T1000 (cell line): ENCODE results near the gene PHLDA1.
"Not testable (repeated sequence)": the region's sequence is repeated elsewhere in the genome, so short reads cannot be mapped to it uniquely, and the experiment has no call there.

Experiments used
- DNase-seq: peaks from one replicate; lab custom pipeline; 2025; ENCODE audit warnings: mixed read lengths; lab: John Stamatoyannopoulos, UW

PHLDA1 gene

DNA sequence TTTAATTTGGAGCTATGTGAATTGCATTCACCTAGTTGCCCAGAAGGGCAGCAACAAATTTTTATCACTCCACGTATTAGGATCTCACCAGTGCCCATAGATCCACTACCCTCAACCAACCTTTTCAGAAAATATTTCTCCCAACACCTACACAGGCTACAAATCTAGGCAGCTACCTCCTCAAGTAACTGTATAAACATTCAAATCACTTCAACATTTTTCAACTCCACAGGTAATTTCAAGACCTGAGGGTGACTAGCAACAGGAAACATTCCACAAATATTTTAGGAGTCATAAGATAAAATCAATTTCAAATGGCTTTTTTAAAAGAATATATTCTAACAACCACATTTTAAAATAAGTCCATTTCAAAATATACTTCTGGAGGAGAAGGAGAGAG lies 12.9 kb downstream of the PHLDA1 start:
- DNase-seq: no peak

DNA sequence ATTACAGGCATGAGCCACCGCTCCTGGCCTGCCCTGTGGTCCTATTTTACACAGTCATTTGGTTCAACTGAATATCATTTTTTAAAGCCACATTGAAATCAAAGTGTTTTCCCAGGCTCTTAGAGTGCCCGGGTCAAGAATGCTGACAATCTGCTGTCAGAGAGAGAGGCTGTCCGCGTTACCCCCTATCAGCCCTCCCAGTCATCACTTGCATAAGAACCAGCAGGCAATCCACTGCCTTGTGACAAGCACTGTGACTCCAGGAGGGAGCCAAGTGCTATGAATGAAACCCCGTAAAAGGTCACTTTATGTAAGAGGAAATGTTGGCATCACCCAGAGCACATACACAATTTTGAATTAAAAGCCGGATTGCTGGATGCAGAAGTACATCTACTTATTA lies 13.5 kb downstream of the PHLDA1 start:
- DNase-seq: no peak

DNA sequence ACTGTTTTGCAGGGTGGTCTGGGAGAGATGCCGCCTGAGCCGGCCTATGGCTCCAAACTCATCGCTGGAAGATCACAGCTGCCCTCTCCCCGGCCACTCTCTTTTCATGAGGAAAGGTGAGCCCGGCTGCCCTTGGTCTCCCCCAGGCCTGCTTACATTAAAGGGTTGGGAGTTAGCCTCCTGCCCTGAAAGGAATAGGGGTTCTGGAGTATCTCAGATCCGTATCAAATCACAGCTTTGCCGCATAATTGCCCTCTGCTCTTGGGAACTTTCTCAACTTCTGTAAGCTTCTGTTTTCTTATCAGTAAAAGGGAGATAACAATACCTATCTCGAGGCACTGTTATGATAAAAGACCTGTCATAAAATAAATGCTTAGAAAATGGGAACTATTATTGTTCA lies 17.6 kb downstream of the PHLDA1 start:
- DNase-seq: no peak

DNA sequence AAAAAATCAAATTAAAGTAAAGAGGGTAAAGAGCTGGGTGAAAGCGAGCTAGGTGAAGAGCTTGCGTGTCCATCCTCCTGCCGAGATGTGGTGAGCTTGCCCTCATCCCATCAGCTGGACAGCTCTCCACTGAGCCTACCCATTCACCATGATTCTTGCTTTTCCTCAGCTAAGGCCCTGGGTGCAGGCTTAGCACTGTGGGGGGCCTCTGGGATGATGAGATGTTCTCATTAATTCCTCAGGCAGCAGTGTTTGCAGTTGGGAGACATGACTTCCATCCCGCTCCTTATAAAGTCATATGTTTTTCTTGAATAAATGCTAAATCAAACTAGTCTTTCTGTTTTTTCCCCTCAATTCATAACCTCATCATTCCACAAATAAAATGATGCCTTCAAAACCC lies 18.0 kb downstream of the PHLDA1 start:
- no peak for DNase-seq

DNA sequence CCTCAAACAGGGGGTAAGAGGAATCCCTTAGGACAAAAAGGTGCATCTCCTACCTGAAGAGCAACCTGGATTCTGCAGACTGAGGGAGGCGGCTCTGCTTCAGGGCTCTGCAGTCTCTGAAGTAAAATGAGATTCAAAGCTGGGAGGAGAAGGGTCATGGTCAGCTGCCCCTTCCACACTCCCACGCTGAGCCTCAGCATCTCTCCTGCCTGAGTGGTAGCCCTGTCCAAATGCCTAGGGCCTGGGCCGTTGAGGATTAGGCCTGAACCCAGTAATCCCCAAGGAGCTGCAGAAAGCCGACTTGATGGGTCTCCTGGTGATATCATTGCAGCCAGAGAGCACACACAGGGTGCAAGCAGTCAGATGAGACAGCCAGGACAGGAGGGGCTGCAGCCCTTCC lies 18.9 kb downstream of the PHLDA1 start:
- no peak for DNase-seq

DNA sequence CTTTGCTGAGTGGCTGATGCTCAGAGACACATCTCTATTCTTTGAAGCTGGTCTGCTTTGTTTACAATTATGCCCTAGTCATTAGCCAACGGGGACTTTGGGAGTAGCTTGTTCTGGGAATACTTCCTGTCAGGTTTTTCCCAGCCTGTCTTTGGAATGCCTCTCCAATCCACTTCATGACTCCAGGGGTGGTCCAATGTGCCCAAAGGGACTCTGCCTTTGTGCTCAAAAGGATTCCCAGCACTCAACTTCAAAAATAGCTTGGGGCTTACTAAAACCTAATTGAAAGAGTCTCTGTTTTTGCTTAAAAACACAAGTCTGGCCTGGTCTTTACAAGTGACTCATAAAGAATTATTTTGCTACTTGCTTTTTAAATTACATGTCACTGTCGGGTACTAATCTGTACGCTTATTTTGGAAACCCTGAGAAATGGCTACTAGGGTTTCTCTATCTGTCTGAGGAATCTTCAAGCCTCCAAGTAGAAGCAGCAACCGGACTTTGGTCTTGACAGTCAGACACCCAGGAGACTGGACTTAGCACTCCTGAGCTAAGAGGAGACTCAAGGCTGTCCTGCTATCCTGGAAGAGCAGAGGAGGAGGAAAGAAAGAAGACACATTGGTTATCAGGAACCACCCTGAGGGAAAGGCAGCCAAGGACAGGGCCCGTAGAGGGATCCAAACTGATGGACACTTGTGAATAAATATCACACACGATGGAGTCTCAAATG lies 20.7 kb downstream of the PHLDA1 start:
- peak; percentile 31 for DNase-seq

DNA sequence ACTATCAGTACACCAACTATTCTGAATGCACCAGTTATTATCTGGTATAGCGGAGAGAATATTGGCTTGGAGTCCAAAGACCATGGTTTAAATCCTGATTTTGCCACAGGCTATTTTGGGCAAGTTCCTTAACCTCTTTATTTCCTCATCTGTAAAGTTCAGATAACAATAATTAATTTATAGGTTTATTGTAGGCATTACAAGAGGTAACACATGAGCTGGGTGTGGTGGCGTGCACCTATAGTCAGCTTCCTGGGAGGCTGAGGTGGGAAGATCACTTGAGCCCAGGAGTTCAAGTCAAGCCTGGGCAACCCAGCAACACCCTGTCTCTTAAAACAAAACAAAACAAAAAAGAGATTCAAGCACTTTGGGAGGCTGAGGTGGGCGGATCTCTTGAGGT lies 23.1 kb downstream of the PHLDA1 start:
- DNase-seq: no peak

DNA sequence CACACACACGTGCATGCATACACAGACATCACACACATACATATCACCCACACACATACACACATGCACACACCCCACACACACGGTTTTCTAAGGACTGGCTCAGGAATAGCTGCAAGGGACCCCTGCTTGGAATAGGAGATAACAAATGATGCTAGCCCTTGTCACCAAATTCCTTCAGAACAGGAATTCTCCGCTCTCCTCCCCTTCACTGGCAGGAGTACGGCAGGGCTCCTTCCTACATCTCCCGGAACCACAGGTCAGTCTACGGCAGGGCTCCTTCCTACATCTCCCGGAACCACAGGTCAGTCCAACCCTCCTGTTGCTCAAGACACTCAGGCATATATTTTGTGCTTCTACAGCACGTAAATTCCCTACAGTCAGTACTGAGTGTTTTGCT lies 23.9 kb downstream of the PHLDA1 start:
- DNase-seq: no peak

DNA sequence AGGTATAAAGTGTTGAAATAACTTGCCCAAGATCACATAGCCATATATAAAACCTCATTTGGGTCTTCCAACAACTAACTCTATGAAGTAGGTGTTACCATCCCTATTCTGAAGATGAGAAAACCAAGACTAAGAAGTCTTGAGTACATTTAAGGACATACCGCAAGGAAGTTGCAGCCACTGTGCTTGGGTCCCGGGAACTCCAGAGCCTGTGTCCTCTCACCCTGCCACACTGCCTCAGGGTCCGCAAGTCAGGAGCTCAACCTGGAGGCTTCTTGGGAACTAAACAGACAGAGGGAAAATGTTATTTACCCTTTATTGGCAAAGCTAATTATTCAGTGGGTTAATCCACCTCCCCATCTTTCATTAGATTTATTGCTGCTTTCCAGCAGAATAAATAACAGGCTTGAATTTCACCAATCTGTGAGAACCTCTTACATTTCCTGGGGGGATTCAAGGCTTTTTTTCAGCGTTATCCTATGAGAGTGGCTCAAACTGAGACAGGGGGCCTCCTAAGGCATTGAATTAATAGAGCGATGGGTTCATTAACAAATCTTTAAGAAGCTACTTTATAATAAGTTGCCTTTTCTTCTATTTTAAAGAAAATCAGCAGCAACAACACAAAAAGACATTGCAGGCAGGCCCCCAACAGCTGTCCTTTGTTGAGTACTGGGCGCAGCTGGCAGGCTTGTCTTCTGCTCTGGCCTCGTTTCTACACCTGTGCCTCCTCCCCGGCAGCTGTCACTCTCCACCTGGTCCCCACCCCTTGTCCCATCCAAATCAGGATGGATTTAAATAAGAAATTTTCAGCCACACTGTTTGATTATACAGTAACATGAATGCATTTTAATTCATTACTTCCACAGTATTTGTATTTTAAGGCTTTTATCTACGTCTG lies 25.3 kb downstream of the PHLDA1 start:
- DNase-seq: no peak

DNA sequence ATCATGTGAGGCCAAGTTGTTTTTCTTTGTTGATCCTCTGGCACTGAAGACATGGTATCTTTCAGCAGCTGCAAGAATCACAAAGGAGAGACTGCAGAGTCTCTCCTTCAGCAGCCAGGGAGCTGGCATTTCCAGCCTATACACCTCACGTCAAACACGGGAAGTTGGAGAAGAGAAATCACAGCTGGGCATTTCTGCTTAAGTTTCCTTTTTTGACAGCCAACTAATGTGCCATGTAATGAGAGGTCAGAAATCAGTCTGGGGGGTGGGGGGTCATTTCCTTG lies 28.3 kb downstream of the PHLDA1 start:
- no peak for DNase-seq

DNA sequence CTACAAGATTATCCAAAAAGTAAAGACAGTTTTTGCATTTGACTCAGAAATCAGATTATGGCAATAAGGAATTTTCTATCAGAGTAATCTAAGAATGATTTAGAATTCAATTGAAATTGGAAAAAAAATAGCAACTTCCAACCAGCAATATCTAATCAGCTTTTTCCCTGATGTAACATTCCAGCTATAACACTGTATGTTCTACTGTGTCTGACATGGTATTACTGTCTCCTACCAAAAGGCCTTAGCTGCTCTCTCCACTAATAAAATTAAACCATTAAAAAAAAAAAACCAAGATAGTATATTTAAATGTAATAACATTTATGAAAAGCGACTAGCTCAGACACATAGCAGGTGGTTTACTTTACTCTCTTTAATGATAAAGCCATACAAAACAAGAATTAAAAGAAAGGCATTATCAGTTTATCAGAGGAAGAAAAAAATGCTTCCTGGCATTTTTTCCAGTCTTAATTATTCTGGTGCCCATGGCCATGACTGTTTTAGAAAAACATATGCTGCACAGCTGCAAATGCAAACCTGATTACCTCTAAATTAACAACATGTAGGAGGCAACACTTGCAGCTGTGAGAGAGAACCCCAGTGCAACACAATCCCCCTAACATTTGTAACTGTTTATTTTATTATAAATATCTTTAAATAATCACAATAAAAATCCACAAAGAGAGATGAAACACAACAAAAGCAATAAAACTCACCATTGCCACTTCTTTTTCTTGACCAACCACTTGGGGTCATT lies 28.8 kb downstream of the PHLDA1 start:
- DNase-seq: no peak

DNA sequence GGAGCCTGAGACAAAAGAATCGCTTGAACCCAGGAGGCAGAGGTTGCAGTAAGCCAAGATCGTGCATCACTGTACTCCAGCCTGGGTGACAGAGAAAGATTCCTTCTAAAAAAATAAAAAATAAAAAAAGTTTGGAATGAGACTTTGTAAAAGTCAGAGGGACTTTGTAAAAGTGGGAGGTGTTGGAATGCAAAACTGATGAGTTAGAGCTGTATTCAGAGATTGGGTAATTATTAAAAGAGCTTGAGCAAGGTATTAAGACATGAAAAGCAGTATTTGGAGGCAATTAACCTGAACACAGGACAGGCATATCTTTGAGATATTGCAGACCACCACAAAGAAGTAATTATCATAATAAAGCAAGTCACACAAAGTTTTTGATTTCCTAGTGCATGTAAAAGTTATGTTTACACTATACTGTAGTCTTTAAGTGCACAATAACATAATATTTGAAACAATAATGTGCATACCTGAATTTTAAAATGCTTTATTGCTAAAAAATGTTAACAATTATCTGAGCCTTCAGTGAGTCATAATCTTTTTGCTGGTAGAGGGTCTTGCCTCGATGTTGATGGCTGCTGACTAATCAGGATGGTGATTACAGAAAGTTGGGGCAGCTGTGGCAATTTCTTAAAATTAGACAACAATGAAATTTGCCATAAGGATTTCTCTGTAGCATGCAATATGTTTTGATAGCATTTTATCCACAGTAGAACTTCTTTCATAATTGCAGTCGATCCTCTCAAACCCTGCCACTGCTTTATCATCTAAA lies 33.1 kb downstream of the PHLDA1 start:
- no peak for DNase-seq

DNA sequence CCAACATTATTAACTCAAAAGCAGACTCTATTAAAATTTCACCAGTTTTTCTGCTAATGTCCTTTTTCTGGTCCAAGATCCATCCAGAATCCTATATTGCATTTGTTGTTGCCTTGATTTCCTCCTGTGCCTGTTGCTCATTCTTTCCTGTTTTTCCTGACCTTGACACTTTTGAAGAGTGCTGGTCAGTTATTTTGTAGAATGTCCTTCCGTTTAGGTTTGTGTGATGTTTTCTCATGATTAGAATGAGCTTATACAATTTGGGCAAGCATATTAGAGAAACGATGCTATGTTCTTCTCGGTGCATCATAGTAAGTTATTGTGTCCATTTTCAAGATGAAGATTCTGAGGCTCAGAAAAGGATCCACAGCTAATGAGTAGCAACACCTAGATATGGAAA lies 33.9 kb downstream of the PHLDA1 start:
- DNase-seq: no peak

DNA sequence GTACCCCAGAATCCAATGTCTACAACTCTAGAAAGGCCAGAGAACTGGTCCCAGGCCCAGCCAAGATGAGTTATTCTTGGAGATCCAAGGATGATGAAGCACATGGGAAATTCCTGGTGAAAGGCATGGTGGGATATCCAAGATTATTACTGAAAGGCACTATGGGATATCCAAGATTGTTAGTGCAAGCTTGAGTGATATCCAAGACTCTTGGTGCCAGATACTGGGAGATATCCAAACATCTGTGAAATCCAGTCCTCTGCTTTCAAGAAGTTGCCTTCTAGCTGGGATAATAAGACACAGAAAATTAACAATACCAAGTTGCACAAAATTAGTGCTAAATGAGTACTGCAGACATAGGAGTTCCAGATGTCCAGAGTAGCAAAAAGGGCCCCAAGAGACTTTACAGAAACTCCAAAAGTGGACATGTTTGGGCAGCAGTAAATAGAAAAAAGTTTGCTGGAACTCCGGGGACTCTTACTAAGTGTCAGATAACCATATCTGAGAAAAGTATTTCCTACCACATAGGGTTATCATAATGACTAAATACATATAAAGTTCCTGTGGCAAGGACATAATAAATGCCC lies 34.6 kb downstream of the PHLDA1 start:
- DNase-seq: no peak

DNA sequence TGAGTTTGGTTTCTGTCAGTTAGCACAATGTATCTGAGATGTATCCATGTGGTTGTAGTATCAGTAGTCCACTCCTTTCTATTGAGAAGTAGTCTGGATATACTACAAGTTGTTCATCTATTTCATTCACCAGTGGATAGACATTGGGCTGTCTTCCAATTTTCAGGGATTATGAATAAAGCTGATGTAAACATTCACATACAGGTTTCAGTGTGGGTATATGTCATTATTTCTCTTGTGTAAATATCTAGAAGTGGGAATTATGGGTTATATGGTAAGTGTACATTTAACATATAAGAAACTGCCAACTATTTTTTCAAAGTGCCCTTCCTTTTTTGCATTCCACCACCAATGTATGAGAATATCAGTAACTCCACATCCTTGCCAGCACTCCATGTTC lies 35.9 kb downstream of the PHLDA1 start:
- DNase-seq: no peak

DNA sequence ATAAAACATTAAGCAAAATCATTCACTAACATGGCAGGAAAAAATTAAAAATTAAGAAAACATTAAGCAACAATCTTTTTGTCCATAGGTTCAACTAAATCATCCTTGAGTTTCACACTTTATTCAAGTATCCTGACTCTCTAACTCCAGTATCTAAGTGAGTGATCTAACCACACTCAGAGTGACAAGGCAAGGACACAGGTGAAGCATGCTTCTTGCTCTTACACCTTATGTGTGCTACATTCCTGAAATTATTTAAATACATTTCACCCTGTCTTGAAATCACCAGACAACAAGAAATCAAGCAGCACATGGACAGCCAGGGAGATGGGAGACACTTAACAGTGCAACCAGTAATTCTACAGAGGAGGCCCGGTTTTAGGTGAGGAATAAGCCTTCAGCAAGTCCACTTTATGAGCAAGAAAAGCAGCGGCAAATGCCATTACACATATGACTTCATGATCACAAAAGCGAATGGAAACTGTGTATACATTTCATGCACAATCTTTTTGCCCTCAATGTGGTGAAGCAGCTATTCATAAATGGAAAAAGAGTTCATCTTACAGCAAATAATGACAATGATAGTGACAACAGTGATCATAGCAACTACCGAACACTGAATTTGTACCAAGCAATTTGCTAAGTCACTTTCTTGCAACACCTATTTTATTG lies 37.4 kb downstream of the PHLDA1 start:
- no peak for DNase-seq

DNA sequence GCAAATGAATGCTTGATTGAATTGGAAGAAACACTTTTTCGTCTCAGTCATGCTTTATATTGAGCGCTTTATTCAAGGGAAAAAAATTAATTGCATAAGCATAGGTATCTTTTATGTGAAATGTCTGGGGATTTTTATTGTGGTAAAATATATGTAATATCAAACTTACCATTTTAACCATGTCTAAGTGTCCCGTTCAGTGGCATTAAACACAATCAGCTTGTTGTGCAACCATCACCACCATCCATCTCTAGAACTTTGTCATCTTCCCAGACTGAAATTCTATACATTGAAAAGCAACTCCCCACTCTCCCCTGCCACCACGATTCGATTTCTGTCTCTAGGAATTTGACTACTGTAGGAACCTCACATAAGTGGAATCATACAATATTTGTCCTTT lies 39.8 kb downstream of the PHLDA1 start:
- no peak for DNase-seq

DNA sequence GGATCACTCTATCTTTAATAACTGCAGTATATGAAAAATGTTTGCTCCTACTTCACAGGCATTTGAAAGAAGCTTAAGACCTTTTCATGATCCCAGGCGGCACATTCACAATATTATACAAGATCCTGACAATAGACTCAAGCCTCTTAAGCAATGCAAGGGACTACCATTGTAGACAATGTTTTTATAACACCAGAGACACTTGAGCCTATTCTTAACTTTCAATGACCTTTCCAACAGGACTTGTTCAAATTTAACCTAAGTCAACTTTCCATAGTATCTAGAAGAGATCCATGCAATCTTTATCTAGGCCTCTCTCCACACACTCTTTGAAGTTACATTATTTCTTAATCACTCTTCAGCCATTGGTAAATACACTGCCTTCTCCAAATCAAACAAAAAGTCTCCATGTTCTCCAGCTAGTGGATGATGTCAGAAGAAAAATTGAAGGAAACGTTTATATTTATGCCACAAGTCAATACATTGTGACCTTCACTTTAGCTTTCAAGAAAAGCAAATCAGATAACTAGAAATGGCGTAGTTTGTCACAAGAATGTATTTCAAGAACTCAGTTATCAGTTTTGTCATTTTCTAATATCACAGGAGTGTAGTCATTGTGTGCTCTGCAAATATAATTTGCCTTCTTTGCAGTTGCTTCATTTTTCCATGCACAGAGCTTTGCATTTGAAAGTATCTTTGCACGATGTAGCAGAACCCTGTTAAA lies 41.2 kb downstream of the PHLDA1 start:
- no peak for DNase-seq

DNA sequence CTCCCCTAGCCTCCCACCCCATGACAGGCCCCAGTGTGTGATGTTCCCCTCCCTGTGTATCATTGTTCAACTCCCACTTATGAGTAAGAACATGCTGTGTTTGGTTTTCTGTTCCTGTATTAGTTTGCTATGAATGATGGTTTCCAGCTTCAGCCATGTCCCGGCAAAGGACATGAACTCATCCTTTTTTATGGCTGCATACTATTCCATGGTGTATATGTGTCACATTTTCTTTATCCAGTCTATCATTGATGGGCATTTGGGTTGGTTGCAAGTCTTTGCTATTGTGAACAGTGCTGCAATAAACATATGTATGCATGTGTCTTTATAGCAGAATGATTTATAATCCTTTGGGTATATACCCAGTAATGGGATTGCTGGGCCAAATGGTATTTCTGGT lies 43.9 kb downstream of the PHLDA1 start:
- DNase-seq: not testable (repeated sequence)

DNA sequence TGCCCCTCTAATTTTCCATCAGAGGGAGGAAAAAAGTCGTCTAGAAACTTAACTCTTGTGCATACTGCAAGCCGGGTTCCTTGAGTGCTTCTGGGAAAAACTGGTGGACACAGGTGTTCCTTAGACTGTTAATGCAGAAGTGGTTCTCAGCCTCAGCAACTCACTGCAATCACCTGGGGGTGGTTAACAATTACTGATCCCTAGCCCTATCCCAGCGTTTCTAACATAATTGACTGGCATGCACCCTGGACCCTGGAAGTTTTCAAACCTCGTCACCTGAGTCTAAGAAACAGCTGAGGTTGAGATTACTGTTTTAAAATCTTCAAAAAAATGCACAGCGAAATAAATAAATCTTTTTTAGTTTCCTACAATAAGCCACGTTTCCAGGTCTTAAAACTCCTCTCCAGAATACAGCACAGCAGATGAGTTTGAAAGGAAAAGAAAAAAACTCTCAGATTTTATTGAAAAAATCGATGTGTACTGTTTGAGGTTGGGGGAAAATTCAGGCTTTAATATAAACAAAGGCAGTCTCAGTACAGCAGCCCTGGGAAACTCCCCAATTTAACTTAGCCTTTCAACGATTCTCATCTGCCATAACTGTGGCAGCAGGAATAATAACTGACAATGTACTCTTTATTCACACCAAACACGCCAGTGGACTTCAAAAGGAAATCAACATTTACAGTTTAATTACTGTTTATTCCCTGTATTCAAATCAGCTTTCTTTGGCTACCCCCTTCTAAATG lies 45.4 kb downstream of the PHLDA1 start:
- no peak for DNase-seq
